Activated naive CD4-positive, alpha-beta T cell (primary cell): ENCODE measurements around the gene ZMYM2.
"Not testable (repeated sequence)": the region's sequence is repeated elsewhere in the genome, so short reads cannot be mapped to it uniquely, and the experiment has no call there.

ENCODE experiments used
- DNase-seq, 4 experiments: peaks; one replicate each; lab custom pipeline; 2025; lab: John Stamatoyannopoulos, UW

ZMYM2 gene

GRCh38 chr13:19982447-19983043, 24.0 kb downstream of the ZMYM2 start:
- DNase-seq: no peak

- DNase-seq: no peak
Measured at GRCh38 chr13:19984430-19985218, 26.1 kb downstream of the ZMYM2 start.

- DNase-seq: no peak
Measured at GRCh38 chr13:19985219-19985556, 26.7 kb downstream of the ZMYM2 start.

- no peak for DNase-seq
Measured at GRCh38 chr13:19991531-19991930, 33.0 kb downstream of the ZMYM2 start.

- no peak for DNase-seq
Measured at GRCh38 chr13:19993024-19993423, 34.5 kb downstream of the ZMYM2 start.

GRCh38 chr13:19998960-19999359, 40.4 kb downstream of the ZMYM2 start:
- DNase-seq: no peak

- no peak for DNase-seq
Measured at GRCh38 chr13:20000062-20000552, 41.6 kb downstream of the ZMYM2 start.

GRCh38 chr13:20001366-20002190, 43.1 kb downstream of the ZMYM2 start:
- no peak for DNase-seq

GRCh38 chr13:20002787-20003186, 44.3 kb downstream of the ZMYM2 start:
- no peak for DNase-seq

- no peak for DNase-seq
Measured at GRCh38 chr13:20006206-20006605, 47.7 kb downstream of the ZMYM2 start.

- no peak for DNase-seq
Measured at GRCh38 chr13:20015763-20016162, 57.2 kb downstream of the ZMYM2 start.

- DNase-seq: no peak
Measured at GRCh38 chr13:20016649-20017364, 58.3 kb downstream of the ZMYM2 start.

- no peak for DNase-seq
Measured at GRCh38 chr13:20017365-20017711, 58.8 kb downstream of the ZMYM2 start.

- DNase-seq: no peak
Measured at GRCh38 chr13:20019043-20019442, 60.5 kb downstream of the ZMYM2 start.

GRCh38 chr13:20024702-20025101, 66.2 kb downstream of the ZMYM2 start:
- no peak for DNase-seq

GRCh38 chr13:20028953-20029352, 70.4 kb downstream of the ZMYM2 start:
- no peak for DNase-seq

- DNase-seq: no peak
Measured at GRCh38 chr13:20033486-20033885, 75.0 kb downstream of the ZMYM2 start.

GRCh38 chr13:20035130-20035529, 76.6 kb downstream of the ZMYM2 start:
- DNase-seq: no peak

GRCh38 chr13:20037908-20038307, 79.4 kb downstream of the ZMYM2 start:
- DNase-seq: no peak

- DNase-seq: not testable (repeated sequence)
Measured at GRCh38 chr13:20042603-20043002, 84.1 kb downstream of the ZMYM2 start.

GRCh38 chr13:20043207-20043925, 84.8 kb downstream of the ZMYM2 start:
- no peak for DNase-seq

- DNase-seq: no peak
Measured at GRCh38 chr13:20044086-20044485, 85.6 kb downstream of the ZMYM2 start.
